Neural progenitor cell (in vitro differentiated cells): Measurements from ENCODE around the gene CTH. TPM values are rescaled to one million over a fixed set of nuclear protein-coding genes. Genes with fewer than 3 reads are reported as not detected.
"Not testable (repeated sequence)": the region's sequence is repeated elsewhere in the genome, so short reads cannot be mapped to it uniquely, and the experiment has no call there.

Source experiments
- DNase-seq: peaks from one replicate; pipeline ENCODE4 v3.0.0-alpha.2; 2016; ENCODE audit warnings: low spot score
- H2AFZ ChIP-seq: fragments of 200-600 bp; sonication (generic); replicated peaks from 2 replicates; pipeline ENCODE4 v1.6.1; 2016; ENCODE audit warnings: antibody characterized with exemption
- H3F3A ChIP-seq: fragments of 200-600 bp; sonication (generic); 2 replicates; pipeline ENCODE4 v1.6.1; 2016; ENCODE audit warnings: antibody characterized with exemption, low read depth
- H3K27ac ChIP-seq: fragments of 200-600 bp; sonication (generic); 2 replicates; pipeline ENCODE4 v1.5.1; 2016; ENCODE audit warnings: mild to moderate bottlenecking
- H3K27me3 ChIP-seq: fragments of 200-600 bp; sonication (generic); 2 replicates; pipeline ENCODE4 v1.6.1; 2016; ENCODE audit warnings: mild to moderate bottlenecking, moderate library complexity
- H3K36me3 ChIP-seq: fragments of 200-600 bp; sonication (generic); 2 replicates; pipeline ENCODE4 v1.5.1; 2016
- H3K4me1 ChIP-seq: fragments of 200-600 bp; sonication (generic); 2 replicates; pipeline ENCODE4 v1.6.1; 2016; ENCODE audit warnings: mixed run types
- H3K4me2 ChIP-seq: fragments of 200-600 bp; sonication (generic); 2 replicates; pipeline ENCODE4 v1.6.1; 2016
- H3K4me3 ChIP-seq: fragments of 200-600 bp; sonication (generic); 2 replicates; pipeline ENCODE4 v1.5.1; 2016
- H3K79me2 ChIP-seq: fragments of 200-600 bp; sonication (generic); 2 replicates; pipeline ENCODE4 v1.6.1; 2016; ENCODE audit warnings: low read depth
- H3K9ac ChIP-seq: fragments of 200-600 bp; sonication (generic); 2 replicates; pipeline ENCODE4 v1.6.1; 2016
- H3K9me3 ChIP-seq: fragments of 200-600 bp; sonication (generic); 2 replicates; pipeline ENCODE4 v1.5.1; 2016; ENCODE audit warnings: low read depth
- H4K20me1 ChIP-seq: fragments of 200-600 bp; sonication (generic); 2 replicates; pipeline ENCODE4 v1.6.1; 2016; ENCODE audit warnings: low read depth
- H3K27ac Mint-ChIP-seq: 3 replicates; pipeline ENCODE4 v1.8.0; 2021; ENCODE audit warnings: mixed read lengths
- H3K27me3 Mint-ChIP-seq: 2 replicates; pipeline ENCODE4 v1.8.0; 2022; ENCODE audit warnings: low read depth, mild to moderate bottlenecking, inconsistent platforms, moderate library complexity, mixed read lengths; ENCODE audit not compliant: insufficient read depth
- H3K36me3 Mint-ChIP-seq: 3 replicates; pipeline ENCODE4 v1.8.0; 2021; ENCODE audit warnings: mixed read lengths
- H3K4me1 Mint-ChIP-seq: 3 replicates; pipeline ENCODE4 v1.8.0; 2021; ENCODE audit warnings: mixed read lengths
- H3K4me3 Mint-ChIP-seq: 3 replicates; pipeline ENCODE4 v1.8.0; 2021; ENCODE audit warnings: mild to moderate bottlenecking, moderate library complexity, mixed read lengths
- H3K9me3 Mint-ChIP-seq: 3 replicates; pipeline ENCODE4 v1.8.0; 2020; ENCODE audit warnings: mixed read lengths
- EZH2 ChIP-seq: fragments of 200-600 bp; sonication (generic); IDR thresholded peaks from 2 replicates; pipeline ENCODE4 v1.6.1; 2017; ENCODE audit warnings: antibody characterized with exemption, mild to moderate bottlenecking, moderate library complexity
- EZH2phosphoT487 ChIP-seq: fragments of 200-600 bp; sonication (generic); IDR thresholded peaks from 2 replicates; pipeline ENCODE4 v1.6.1; 2017; ENCODE audit warnings: antibody characterized with exemption
- total RNA-seq: library from RNA; depleted of rRNA; stranded (reverse); fragments of >200 nt; gene quantifications from 2 replicates; pipeline ENCODE4 v1.2.3, GENCODE V29; 2015; ENCODE audit warnings: low replicate concordance
- TF ChIP-seq, protein P1 (sequence below): fragments of 200-600 bp; sonication (generic); IDR thresholded peaks from 2 replicates; pipeline ENCODE4 v1.5.1; 2017; ENCODE audit warnings: antibody characterized with exemption, mild to moderate bottlenecking

The CTH gene
- total RNA-seq, 1 donor from 2014 or later, result 16.0 TPM

DNA sequence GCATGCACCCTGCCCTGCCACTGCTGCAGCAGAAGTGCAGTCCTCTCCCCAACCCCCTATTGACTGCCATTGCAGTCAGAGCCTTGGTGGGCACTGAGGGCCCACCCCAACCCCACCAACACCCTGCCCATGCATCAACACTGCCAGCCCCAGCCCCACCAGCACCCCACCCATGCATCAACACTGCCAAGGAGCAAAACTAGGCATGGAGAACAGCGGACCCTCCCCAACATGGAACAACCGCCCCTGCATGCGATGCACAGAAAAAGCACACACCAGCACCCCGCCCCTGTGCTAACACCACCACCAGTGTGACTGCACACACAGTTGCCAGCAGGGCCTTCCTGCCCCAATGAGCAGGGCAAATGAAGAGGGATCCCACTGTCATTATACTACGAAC is 57.1 kb downstream of the CTH start:
- Histone ChIP-seq H3K9ac (no peak overlapping the region), H3K9me3 (no peaks in the 10 kb centered on the region), H3K4me2 (no peak overlapping the region), H3K27ac (no peak overlapping the region), H3K36me3 (no peaks in the 10 kb centered on the region), H3K4me1 (no peaks in the 10 kb centered on the region), H3K4me3 (no peak overlapping the region), H3K79me2 (no peaks in the 10 kb centered on the region), H4K20me1 (no peaks in the 10 kb centered on the region), H2AFZ (no peak overlapping the region), H3K27me3 (no peaks in the 10 kb centered on the region), H3F3A (no peaks in the 10 kb centered on the region)
- DNase-seq, result no peak
- peaks cover 3% of the 10 kb centered on the region for H3K9me3 Mint-ChIP-seq
- no peak overlapping the region for H3K4me3 Mint-ChIP-seq
- TF ChIP-seq, protein P1, sequence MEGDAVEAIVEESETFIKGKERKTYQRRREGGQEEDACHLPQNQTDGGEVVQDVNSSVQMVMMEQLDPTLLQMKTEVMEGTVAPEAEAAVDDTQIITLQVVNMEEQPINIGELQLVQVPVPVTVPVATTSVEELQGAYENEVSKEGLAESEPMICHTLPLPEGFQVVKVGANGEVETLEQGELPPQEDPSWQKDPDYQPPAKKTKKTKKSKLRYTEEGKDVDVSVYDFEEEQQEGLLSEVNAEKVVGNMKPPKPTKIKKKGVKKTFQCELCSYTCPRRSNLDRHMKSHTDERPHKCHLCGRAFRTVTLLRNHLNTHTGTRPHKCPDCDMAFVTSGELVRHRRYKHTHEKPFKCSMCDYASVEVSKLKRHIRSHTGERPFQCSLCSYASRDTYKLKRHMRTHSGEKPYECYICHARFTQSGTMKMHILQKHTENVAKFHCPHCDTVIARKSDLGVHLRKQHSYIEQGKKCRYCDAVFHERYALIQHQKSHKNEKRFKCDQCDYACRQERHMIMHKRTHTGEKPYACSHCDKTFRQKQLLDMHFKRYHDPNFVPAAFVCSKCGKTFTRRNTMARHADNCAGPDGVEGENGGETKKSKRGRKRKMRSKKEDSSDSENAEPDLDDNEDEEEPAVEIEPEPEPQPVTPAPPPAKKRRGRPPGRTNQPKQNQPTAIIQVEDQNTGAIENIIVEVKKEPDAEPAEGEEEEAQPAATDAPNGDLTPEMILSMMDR, result no peak
- no peak for TF ChIP-seq EZH2phosphoT487
- TF ChIP-seq EZH2, result no peak
- H3K4me1 Mint-ChIP-seq, result peaks cover 3% of the 10 kb centered on the region
- H3K36me3 Mint-ChIP-seq, result no peaks in the 10 kb centered on the region
- H3K27me3 Mint-ChIP-seq, result no peaks in the 10 kb centered on the region
- no peak overlapping the region for H3K27ac Mint-ChIP-seq

GRCh38 chr1:70469184-70469583 is 58.1 kb downstream of the CTH start:
- not testable (repeated sequence) for H3K4me2 ChIP-seq, H4K20me1 ChIP-seq, H3K4me3 ChIP-seq, H3F3A ChIP-seq, DNase-seq, H3K27ac Mint-ChIP-seq, H3K27me3 Mint-ChIP-seq, H3K36me3 ChIP-seq, H3K9me3 Mint-ChIP-seq, H3K9ac ChIP-seq, H3K9me3 ChIP-seq, H2AFZ ChIP-seq, H3K79me2 ChIP-seq, H3K27ac ChIP-seq, H3K27me3 ChIP-seq, H3K36me3 Mint-ChIP-seq, H3K4me1 Mint-ChIP-seq, H3K4me3 Mint-ChIP-seq, H3K4me1 ChIP-seq

DNA sequence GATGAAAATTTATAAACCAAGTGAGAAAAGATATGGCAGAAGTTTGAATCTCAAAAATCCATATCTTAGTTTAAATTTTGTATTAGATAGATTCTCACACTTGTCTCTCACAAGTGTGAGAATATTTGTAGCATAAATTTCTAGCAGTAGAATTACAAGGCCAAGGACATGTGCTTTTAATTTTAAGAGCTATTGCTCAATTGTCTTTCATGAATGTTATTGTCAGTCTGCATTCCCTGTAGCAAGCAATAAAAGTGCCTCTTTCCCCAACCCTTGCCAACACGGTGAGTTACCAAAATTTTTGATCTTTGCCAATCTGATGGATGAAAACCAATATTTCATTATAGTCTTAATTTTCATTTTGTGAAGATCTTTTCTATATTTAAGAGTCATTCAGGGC is 64.0 kb downstream of the CTH start:
- Histone ChIP-seq H3K79me2 (no peaks in the 10 kb centered on the region), H3K27me3 (no peaks in the 10 kb centered on the region), H3K4me2 (no peak overlapping the region), H3K36me3 (no peaks in the 10 kb centered on the region), H3K9me3 (no peaks in the 10 kb centered on the region), H2AFZ (no peak overlapping the region), H3K4me3 (no peak overlapping the region), H4K20me1 (no peaks in the 10 kb centered on the region), H3K9ac (no peak overlapping the region), H3K4me1 (no peaks in the 10 kb centered on the region), H3K27ac (no peak overlapping the region), H3F3A (no peaks in the 10 kb centered on the region)
- Mint-ChIP-seq H3K27ac (no peak overlapping the region), H3K27me3 (no peaks in the 10 kb centered on the region), H3K9me3 (no peaks in the 10 kb centered on the region), H3K4me1 (no peaks in the 10 kb centered on the region), H3K36me3 (no peaks in the 10 kb centered on the region), H3K4me3 (no peak overlapping the region)
- DNase-seq, result no peak
- TF ChIP-seq EZH2phosphoT487 (no peak), EZH2 (no peak)
- TF ChIP-seq, protein P1, result no peak

DNA sequence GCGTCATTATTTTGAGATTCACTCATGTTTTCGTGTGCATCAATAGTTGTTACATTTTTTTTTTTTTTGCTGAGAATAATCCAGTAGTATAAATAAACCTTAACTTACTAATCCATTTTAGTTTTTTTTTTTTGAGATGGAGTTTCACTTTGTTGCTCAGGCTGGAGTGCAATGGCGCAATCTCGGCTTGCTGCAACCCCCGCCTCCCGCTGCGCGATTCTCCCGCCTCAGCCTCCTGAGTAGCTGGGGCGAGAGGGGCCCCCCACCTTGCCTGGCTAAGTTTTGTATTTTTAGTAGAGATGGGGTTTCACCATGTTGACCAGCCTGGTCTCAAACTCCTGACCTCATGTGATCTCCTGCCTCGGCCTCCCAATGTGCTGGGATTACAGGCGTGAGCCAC is 66.0 kb downstream of the CTH start:
- H4K20me1 ChIP-seq, result no peaks in the 10 kb centered on the region
- H3K9me3 Mint-ChIP-seq, result no peaks in the 10 kb centered on the region
- H3K4me1 ChIP-seq, result no peaks in the 10 kb centered on the region
- H3K27ac Mint-ChIP-seq, result no peak overlapping the region
- H3K79me2 ChIP-seq, result no peaks in the 10 kb centered on the region
- H3K4me1 Mint-ChIP-seq, result no peaks in the 10 kb centered on the region
- no peak for DNase-seq
- H3K36me3 Mint-ChIP-seq, result no peaks in the 10 kb centered on the region
- no peaks in the 10 kb centered on the region for H3K9me3 ChIP-seq
- no peak overlapping the region for H3K27ac ChIP-seq
- H2AFZ ChIP-seq, result no peak overlapping the region
- TF ChIP-seq, protein P1, result no peak
- TF ChIP-seq EZH2, result no peak
- TF ChIP-seq EZH2phosphoT487, result no peak
- no peak overlapping the region for H3K4me2 ChIP-seq
- H3K36me3 ChIP-seq, result no peaks in the 10 kb centered on the region
- H3K27me3 Mint-ChIP-seq, result no peaks in the 10 kb centered on the region
- H3F3A ChIP-seq, result no peaks in the 10 kb centered on the region
- no peaks in the 10 kb centered on the region for H3K27me3 ChIP-seq
- no peak overlapping the region for H3K9ac ChIP-seq
- H3K4me3 ChIP-seq, result no peak overlapping the region
- no peak overlapping the region for H3K4me3 Mint-ChIP-seq

DNA sequence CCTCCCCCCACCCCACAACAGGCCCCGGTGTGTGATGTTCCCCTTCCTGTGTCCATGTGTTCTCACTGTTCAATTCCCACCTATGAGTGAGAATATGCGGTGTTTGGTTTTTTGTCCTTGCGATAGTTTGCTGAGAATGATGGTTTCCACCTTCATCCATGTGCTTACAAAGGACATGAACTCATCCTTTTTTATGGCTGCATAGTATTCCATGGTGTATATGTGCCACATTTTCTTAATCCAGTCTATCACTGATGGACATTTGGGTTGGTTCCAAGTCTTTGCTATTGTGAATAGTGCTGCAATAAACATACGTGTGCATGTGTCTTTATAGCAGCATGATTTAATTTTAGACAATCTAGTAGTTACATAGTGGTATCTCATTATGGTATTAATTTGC is 66.8 kb downstream of the CTH start:
- not testable (repeated sequence) for H3K4me1 ChIP-seq, H3K9me3 ChIP-seq, H3K4me1 Mint-ChIP-seq, H4K20me1 ChIP-seq, H3F3A ChIP-seq, H3K36me3 ChIP-seq, H2AFZ ChIP-seq, H3K79me2 ChIP-seq, H3K4me2 ChIP-seq, H3K9ac ChIP-seq, H3K36me3 Mint-ChIP-seq, H3K27me3 ChIP-seq, H3K27ac ChIP-seq, H3K27ac Mint-ChIP-seq, H3K4me3 ChIP-seq, H3K27me3 Mint-ChIP-seq, H3K4me3 Mint-ChIP-seq, H3K9me3 Mint-ChIP-seq, DNase-seq
